NOMO-1 (cell line): ENCODE data around the gene DPF3.

ENCODE experiments used
- DNase-seq, 2 experiments: peaks; one replicate each; lab custom pipeline; 2025; ENCODE audit not compliant: unreplicated experiment in 2 of 2; lab: John Stamatoyannopoulos, UW

The DPF3 gene

GRCh38 chr14:72652179-72652578, 241.7 kb downstream of the DPF3 start:
- no peak for DNase-seq

GRCh38 chr14:72651714-72652113, 242.2 kb downstream of the DPF3 start:
- no peak for DNase-seq

DNA sequence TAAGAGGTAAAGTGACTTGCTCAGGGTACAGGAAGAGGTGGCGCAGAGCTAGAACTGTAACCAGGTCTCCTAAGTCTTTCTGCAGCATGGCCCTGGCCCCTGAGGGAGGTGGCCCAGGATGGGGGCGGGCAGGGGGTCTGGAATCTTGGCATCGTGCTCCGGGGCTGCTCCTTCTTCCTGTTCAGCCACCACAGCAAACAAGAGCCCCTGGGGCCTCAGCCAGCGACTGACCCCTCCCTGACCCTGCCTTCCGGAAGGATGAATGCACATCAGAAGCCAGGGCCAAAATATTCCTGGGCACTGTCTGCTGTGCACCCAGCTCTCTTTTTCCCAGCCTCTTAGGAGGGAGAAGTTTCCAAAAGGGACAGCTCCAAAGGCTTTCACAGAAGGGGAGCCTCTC, 242.8 kb downstream of the DPF3 start:
- DNase-seq: no peak

DNA sequence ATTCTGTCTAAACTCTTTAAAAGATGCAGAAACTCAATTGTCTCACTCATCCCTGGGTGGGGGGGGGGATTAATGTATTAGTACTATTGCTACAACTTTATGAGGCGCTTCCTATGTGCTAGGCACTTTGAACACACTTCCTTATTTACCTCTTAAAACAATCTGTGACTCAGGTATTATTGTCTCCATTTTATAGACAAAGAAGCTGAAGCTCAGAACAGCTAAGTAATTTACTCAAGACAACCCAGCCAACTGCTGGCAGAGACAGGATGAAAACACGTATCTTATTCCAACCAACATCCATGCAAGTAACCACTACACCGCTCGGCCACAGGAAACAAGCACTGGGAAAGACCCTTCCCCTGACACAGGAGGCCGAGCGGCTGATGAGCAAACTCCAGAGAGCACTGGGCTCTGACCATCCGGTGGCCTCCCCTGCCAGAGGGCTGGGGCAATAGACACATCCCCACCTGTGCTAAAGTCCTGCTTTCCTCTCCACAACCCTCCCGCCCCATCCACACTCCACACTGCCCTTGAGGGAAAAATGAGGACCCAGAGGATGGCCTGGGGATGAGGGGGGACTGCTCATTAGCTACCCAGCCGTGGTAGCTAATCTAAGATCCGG, 244.2 kb downstream of the DPF3 start:
- no peak for DNase-seq

GRCh38 chr14:72647782-72648181, 246.1 kb downstream of the DPF3 start:
- no peak for DNase-seq

- DNase-seq: no peak
These were observed 246.9 kb downstream of the DPF3 start for GRCh38 chr14:72646861-72647528.

- no peak for DNase-seq
These were observed 248.2 kb downstream of the DPF3 start for GRCh38 chr14:72645706-72646105.

- DNase-seq: no peak
These were observed 249.0 kb downstream of the DPF3 start for GRCh38 chr14:72644758-72645489.

- DNase-seq: no peak
These were observed 249.9 kb downstream of the DPF3 start for GRCh38 chr14:72644038-72644437.

DNA sequence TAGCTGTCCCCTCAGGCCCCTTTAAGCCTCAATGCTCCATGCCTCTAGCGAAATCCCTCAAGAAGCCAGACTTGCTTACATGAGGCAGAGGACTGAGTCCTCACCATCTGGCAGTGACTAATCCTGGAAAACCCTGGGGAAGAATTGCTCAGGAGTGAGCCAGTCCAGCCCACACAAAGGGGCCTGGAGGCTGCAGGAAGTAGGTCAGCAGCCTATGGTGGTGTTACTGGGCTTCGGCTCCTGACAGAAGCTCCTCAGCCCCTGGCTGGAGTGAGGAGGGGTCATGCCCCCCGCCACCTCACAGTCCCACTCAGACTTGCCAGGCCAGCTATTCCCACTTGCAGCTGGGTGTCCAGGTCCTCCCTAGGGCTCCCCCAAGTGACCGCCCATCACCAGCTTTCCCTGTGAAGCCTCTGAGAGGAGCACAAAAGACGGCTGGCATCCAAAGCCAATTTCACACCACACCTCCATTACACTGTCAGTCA, 250.5 kb downstream of the DPF3 start:
- DNase-seq: no peak

DNA sequence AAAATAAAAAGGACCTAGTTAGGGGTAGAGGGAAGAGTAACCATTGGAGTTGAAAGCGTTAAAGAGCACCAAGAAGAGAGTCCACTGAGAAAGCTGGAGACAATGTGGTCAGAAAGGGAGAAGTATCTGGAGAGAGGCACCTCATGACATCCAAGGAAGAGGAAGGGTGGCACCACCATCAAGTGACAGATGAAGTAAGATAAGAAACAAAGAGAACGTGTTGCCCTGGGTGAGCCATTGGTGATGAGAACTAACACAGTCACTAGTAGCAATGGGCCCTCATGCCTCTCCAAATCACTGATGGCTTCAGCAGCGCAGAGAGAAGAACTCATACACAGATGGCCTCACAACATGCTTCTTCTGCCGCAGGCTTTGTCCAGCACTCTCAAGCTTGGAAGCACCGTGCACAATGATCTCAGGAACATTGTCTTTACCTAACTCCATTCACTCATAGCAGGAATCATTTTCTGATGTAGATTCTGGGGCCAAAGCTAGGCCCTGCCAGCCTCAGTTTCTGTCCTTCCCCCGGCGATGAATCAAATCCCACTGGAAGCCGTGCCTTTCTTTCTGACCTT, 252.9 kb downstream of the DPF3 start:
- no peak for DNase-seq

- DNase-seq: no peak
These were observed 255.9 kb downstream of the DPF3 start for GRCh38 chr14:72638021-72638420.

- no peak for DNase-seq
These were observed 257.0 kb downstream of the DPF3 start for GRCh38 chr14:72636871-72637270.

GRCh38 chr14:72636094-72636493, 257.8 kb downstream of the DPF3 start:
- no peak for DNase-seq

GRCh38 chr14:72634691-72635616, 258.9 kb downstream of the DPF3 start:
- no peak for DNase-seq

DNA sequence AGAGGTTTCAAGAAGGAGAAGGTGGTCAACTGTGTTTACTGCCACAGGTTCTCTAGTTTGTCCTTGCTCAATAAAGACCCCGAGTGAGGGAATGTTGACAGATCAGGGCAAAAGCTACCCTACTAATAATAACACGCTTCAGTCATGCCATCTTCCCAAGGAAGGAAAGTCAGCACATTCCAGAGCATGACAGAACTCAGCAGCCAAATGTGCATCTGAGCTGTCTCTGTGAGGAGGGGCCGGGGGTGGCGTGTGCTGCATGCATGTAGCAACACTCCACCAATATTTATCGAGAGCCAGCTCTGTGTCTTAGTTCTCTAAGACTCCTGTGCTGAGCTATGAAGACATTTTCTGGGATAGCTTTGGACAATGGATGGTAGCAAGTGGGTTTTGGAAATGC, 260.4 kb downstream of the DPF3 start:
- DNase-seq: no peak

DNA sequence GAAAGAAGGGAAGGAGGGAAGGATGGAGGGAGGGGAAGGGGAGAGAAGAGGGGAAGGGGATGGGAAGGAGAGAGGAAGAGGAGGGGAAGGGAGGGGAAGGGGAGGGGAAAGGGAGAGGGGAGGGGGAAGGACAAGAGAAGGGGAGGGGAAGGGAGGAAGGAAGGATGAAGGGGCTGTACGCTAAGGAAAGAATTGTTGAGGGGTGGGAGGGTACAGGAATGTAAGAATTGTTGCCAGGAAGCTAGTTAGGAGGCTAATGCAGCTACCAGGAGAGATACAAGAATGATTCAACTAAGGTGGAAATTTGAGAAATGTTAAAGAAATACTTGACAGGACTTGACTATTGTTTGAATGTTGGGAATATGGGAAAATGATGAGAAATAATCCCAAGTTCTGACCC, 261.2 kb downstream of the DPF3 start:
- no peak for DNase-seq

DNA sequence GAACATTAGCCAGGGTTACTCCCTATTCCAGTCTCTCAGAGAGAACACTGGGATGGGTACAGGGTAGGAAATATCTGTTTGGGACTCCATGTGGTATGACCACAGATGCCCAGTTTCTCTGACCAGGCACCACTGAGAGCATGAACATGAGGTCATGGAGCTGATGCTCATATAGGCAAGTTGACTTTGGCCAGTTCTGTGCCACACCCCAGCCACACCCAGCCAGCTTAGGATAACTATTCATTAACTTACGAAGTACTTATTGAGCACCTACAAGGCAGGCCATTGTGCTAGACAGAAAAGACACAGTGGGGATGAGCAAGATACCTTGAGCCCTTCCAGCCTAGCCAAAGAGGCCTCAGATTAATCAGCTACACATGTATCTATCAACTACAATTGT, 262.5 kb downstream of the DPF3 start:
- DNase-seq: no peak

DNA sequence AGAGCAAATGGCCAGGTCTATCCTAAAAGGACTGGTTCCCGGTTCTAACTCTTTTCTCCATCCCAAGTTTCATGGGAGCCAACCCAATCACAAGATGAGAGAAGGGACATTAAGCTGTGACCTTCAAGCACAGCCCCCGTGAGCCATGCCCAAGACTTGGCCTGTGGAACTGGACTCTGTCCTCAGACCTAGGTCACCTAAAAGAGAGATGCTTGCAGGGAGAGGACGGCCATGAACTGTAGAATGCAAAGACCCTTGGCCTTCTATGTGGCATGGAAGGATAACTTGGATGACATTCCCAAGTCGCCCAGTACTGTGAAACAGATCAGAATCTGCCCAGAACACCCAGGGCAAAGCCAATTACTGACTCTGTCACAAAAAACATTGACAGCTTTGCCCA, 263.5 kb downstream of the DPF3 start:
- no peak for DNase-seq

GRCh38 chr14:72629534-72629933, 264.4 kb downstream of the DPF3 start:
- no peak for DNase-seq

GRCh38 chr14:72625689-72626088, 268.2 kb downstream of the DPF3 start:
- DNase-seq: no peak
